GM10266 (cell line): ENCODE measurements around the gene ZNF3.

Experiments
- DNase-seq: peaks from one replicate; pipeline ENCODE4 v3.0.0; 2012; ENCODE audit errors: extremely low spot score
- CTCF ChIP-seq: IDR thresholded peaks from 2 replicates; pipeline ENCODE4 v1.5.1; 2012; ENCODE audit warnings: mild to moderate bottlenecking, low read depth; ENCODE audit not compliant: control insufficient read depth, insufficient read depth; ENCODE audit errors: missing control alignments

ZNF3 gene

DNA sequence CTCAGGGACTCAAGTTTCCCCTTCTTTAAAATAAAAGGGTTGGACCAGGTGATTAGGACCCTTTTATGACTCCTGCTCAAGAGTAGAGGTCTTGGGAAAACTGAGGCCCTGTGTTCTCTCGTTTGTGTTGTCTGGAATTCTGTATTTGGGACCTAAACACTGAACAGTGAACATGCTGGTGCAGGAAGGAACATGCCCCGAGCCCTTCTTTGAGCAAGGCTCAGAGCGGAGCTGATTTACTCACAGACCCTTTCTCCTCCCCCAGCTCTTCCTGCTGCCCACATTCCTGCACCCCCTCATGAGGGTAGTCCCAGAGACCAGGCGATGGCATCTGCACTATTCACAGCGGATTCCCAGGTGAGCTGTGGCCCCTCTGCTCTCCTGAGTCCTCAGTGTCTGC is 51.9 kb downstream of the ZNF3 start:
- DNase-seq = no peak
- TF ChIP-seq CTCF = no peak

GRCh38 chr7:100027197-100027596 is 54.3 kb downstream of the ZNF3 start:
- no peak for TF ChIP-seq CTCF
- no peak for DNase-seq

DNA sequence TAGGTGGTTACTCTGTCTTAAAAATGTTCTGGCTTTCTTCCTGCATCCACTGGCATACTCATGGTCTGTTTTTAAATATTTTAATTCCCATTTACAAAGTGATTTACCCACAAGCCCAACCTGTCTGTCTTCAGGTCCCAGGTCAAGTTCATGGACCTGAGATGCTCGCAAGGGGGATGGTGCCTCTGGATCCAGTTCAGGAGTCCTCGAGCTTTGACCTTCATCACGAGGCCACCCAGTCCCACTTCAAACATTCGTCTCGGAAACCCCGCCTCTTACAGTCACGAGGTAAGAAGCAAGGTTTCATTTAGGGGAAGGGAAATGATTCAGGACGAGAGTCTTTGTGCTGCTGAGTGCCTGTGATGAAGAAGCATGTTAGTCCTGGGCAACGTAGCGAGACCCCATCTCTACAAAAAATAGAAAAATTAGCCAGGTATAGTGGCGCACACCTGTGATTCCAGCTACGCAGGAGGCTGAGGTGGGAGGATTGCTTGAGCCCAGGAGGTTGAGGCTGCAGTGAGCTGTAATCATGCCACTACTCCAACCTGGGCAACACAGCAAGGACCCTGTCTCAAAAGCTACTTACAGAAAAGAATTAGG is 57.4 kb downstream of the ZNF3 start:
- TF ChIP-seq CTCF = no peak
- DNase-seq = no peak

DNA sequence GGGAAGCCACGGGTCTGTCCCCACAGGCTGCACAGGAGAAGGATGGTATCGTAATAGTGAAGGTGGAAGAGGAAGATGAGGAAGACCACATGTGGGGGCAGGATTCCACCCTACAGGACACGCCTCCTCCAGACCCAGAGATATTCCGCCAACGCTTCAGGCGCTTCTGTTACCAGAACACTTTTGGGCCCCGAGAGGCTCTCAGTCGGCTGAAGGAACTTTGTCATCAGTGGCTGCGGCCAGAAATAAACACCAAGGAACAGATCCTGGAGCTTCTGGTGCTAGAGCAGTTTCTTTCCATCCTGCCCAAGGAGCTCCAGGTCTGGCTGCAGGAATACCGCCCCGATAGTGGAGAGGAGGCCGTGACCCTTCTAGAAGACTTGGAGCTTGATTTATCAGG is 58.0 kb downstream of the ZNF3 start:
- no peak for DNase-seq
- TF ChIP-seq CTCF = no peak

- no peak for TF ChIP-seq CTCF
- DNase-seq = no peak
Observed at GRCh38 chr7:100022621-100023020, 58.9 kb downstream of the ZNF3 start.

DNA sequence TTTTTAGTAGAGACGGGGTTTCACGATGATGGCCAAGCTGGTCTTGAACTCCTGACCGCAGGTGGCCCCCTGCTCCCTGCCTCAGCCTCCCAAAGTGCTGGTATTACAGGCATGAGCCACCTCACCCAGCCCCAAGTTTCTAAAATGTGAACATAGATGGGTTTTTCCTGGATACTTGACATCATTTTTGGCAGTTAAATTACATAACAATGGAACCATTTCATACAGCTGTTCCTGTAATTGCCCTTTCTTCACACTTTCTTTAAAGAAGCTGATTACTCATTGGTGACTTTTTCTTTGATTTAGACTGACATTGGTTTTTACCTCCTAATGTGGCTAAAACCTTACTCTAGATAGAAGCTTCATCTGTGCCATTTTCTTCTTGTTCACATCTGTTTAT is 60.2 kb downstream of the ZNF3 start:
- no peak for DNase-seq

More for the DNA sequence above, 60.2 kb downstream of the ZNF3 start:
- no peak for TF ChIP-seq CTCF
